Keratinocyte (primary cell): Measurements from ENCODE around the gene POU6F2. TPM values are rescaled to one million over a fixed set of nuclear protein-coding genes. Genes with fewer than 3 reads are reported as not detected.

Experiments used
- DNase-seq: peaks from one replicate; pipeline ENCODE4 v3.0.0-alpha.2; 2011; ENCODE audit warnings: low read depth, missing footprints, low spot score
- FAIRE-seq: peaks from 2 replicates; lab custom pipeline; 2011; peaks lifted over from hg19 to GRCh38; lab: Jason Lieb, UNC
- H2AFZ ChIP-seq: 2 replicates; pipeline ENCODE4 v1.6.0; 2012; ENCODE audit warnings: low read length, control low read depth, inconsistent platforms; ENCODE audit not compliant: control insufficient read depth
- H3K27ac ChIP-seq: 2 replicates; pipeline ENCODE4 v1.5.1; 2011; ENCODE audit warnings: low read length; ENCODE audit not compliant: control insufficient read depth, insufficient read depth
- H3K27me3 ChIP-seq: 3 replicates; pipeline ENCODE4 v1.6.0; 2011; ENCODE audit warnings: low read length; ENCODE audit not compliant: control insufficient read depth, insufficient read depth; ENCODE audit errors: extremely low read depth
- H3K36me3 ChIP-seq, 2 experiments: 2 replicates in 1 of 2; 3 replicates in 1 of 2; pipeline ENCODE4 v1.5.1; 2011; ENCODE audit warnings: low read length in 2 of 2, mild to moderate bottlenecking in 1 of 2; ENCODE audit not compliant: control insufficient read depth in 2 of 2, insufficient read depth in 2 of 2; ENCODE audit errors: extremely low read depth in 1 of 2
- H3K4me1 ChIP-seq: 3 replicates; pipeline ENCODE4 v1.5.1; 2011; ENCODE audit warnings: low read length; ENCODE audit not compliant: control insufficient read depth, insufficient read depth; ENCODE audit errors: extremely low read depth
- H3K4me2 ChIP-seq: 3 replicates; pipeline ENCODE4 v1.6.0; 2011; ENCODE audit warnings: low read depth, low read length; ENCODE audit not compliant: control insufficient read depth, insufficient read depth; ENCODE audit errors: extremely low read depth
- H3K4me3 ChIP-seq, 3 experiments: fragments of 200-600 bp in 1 of 3; sonication (generic) in 1 of 3; 2 replicates in 2 of 3; 3 replicates in 1 of 3; pipeline ENCODE4 v1.5.1; 2011 to 2016; ENCODE audit warnings: low read length in 3 of 3, mild to moderate bottlenecking in 3 of 3, control low read depth in 2 of 3, inconsistent platforms in 1 of 3, low read depth in 1 of 3, mixed read lengths in 1 of 3, mixed run types in 1 of 3, moderate library complexity in 1 of 3; ENCODE audit not compliant: control insufficient read depth in 2 of 3, insufficient read depth in 2 of 3; ENCODE audit errors: extremely low read depth in 1 of 3
- H3K79me2 ChIP-seq: 2 replicates; pipeline ENCODE4 v1.6.0; 2012; ENCODE audit warnings: low read length; ENCODE audit not compliant: control insufficient read depth, insufficient read depth
- H3K9ac ChIP-seq: 3 replicates; pipeline ENCODE4 v1.6.0; 2011; ENCODE audit warnings: low read length; ENCODE audit not compliant: control insufficient read depth, insufficient read depth; ENCODE audit errors: extremely low read depth
- H3K9me1 ChIP-seq: 3 replicates; pipeline ENCODE4 v1.6.0; 2011; ENCODE audit warnings: low read length; ENCODE audit not compliant: control insufficient read depth, insufficient read depth; ENCODE audit errors: extremely low read depth
- H3K9me3 ChIP-seq: 2 replicates; pipeline ENCODE4 v1.5.1; 2012; ENCODE audit warnings: low read depth, low read length; ENCODE audit not compliant: control insufficient read depth
- H4K20me1 ChIP-seq: 3 replicates; pipeline ENCODE4 v1.6.0; 2011; ENCODE audit warnings: low read length; ENCODE audit not compliant: control insufficient read depth, insufficient read depth; ENCODE audit errors: extremely low read depth
- EZH2 ChIP-seq: IDR thresholded peaks from one replicate; pipeline ENCODE4 v1.6.1; 2012; ENCODE audit warnings: inconsistent platforms, mild to moderate bottlenecking, low read length, moderate library complexity
- dilution Hi-C: fragments of 300-500 bp; cut with MboI; formaldehyde crosslinking; loops from one replicate; pipeline ENCODE4 v1.7.0; 2020; ENCODE audit warnings: low sequenced_read_pairs; ENCODE audit not compliant: extremely low pct_ligation_motif_present
- polyA plus RNA-seq, 5 experiments: library from polyadenylated mRNA; depleted of rRNA in 3 of 5; stranded (reverse) in 3 of 5; stranded (forward) in 1 of 5; unstranded in 1 of 5; fragments of >200 nt; gene quantifications; 1 replicate in 1 of 5; 2 replicates in 3 of 5; 3 replicates in 1 of 5; pipeline versions ENCODE4 v1.2.1 to v1.2.3, GENCODE V29; 2011 to 2012; ENCODE audit warnings: missing spikeins in 2 of 5, low read depth in 1 of 5, low replicate concordance in 1 of 5
- TF ChIP-seq, protein P1 (sequence below), 3 experiments: IDR thresholded peaks in 1 of 3; conservative IDR thresholded peaks in 1 of 3; optimal IDR thresholded peaks in 1 of 3; 2 replicates in 2 of 3; 3 replicates in 1 of 3; pipeline versions ENCODE3 to v1.5.1; 2011; ENCODE audit warnings: low read length in 3 of 3, mild to moderate bottlenecking in 3 of 3, moderate library complexity in 2 of 3, control low read depth in 1 of 3, inconsistent platforms in 1 of 3; ENCODE audit not compliant: insufficient read depth in 2 of 3; ENCODE audit errors: extremely low read depth in 1 of 3

POU6F2 gene
- polyA plus RNA-seq, 1 donor (not counting 4 experiments of a cell fraction or from before 2014, with no cell fraction given) = not detected

- Histone ChIP-seq H3K9me3 (no peaks in the 10 kb centered on the region), H3K9ac (no peak overlapping the region), H4K20me1 (no peaks in the 10 kb centered on the region), H3K36me3 (no peaks in the 10 kb centered on the region), H3K9me1 (no peaks in the 10 kb centered on the region), H3K27me3 (no peaks in the 10 kb centered on the region), H3K27ac (no peak overlapping the region), H3K4me2 (no peak overlapping the region), H3K4me1 (no peaks in the 10 kb centered on the region), H3K4me3 (no peak overlapping the region), H3K79me2 (no peaks in the 10 kb centered on the region), H2AFZ (no peak overlapping the region)
- dilution Hi-C loops = no loop called here
- DNase-seq = no peak
- no peak for FAIRE-seq
- TF ChIP-seq EZH2 = no peak
Observed at GRCh38 chr7:39168403-39169098, 190.8 kb downstream of the POU6F2 start.

DNA sequence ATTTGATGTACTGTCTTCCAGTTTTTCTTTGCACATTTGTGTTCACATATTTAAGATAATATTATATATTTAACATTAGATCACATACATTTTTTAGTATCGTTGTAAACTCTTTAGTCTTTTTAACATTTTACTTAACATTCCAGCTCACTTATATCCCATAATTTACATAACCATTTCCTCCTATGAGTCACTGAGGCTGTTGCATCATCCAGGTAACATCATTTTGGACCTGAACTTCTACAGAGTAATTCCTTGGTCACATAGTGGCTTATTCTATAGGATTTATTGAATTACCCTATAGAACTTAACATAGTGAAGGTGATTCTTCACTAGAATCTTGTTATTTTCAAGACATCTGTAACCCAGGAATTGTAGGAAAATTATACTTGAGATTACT, 194.4 kb downstream of the POU6F2 start:
- Histone ChIP-seq H3K36me3 (no peaks in the 10 kb centered on the region), H3K9me1 (no peaks in the 10 kb centered on the region), H3K79me2 (no peaks in the 10 kb centered on the region), H3K9ac (no peak overlapping the region), H3K27me3 (no peaks in the 10 kb centered on the region), H3K27ac (no peak overlapping the region), H2AFZ (no peak overlapping the region), H3K4me1 (no peaks in the 10 kb centered on the region), H4K20me1 (no peaks in the 10 kb centered on the region), H3K4me2 (no peak overlapping the region), H3K9me3 (no peaks in the 10 kb centered on the region), H3K4me3 (no peak overlapping the region)
- TF ChIP-seq, protein P1, sequence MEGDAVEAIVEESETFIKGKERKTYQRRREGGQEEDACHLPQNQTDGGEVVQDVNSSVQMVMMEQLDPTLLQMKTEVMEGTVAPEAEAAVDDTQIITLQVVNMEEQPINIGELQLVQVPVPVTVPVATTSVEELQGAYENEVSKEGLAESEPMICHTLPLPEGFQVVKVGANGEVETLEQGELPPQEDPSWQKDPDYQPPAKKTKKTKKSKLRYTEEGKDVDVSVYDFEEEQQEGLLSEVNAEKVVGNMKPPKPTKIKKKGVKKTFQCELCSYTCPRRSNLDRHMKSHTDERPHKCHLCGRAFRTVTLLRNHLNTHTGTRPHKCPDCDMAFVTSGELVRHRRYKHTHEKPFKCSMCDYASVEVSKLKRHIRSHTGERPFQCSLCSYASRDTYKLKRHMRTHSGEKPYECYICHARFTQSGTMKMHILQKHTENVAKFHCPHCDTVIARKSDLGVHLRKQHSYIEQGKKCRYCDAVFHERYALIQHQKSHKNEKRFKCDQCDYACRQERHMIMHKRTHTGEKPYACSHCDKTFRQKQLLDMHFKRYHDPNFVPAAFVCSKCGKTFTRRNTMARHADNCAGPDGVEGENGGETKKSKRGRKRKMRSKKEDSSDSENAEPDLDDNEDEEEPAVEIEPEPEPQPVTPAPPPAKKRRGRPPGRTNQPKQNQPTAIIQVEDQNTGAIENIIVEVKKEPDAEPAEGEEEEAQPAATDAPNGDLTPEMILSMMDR (optimal IDR thresholded peaks at IDR 0.05 in 1 of 3, IDR thresholded peaks at IDR 0.05 in 1 of 3, conservative IDR thresholded peaks at IDR 0.05 in 1 of 3; ENCODE audit: extremely low read depth in 1 of 3, insufficient read depth in 2 of 3, low read length in 3 of 3) = no peak
- TF ChIP-seq EZH2 = no peak
- no peak for FAIRE-seq
- DNase-seq = no peak
- dilution Hi-C loops = no loop called here

- TF ChIP-seq EZH2 = no peak
- TF ChIP-seq, protein P1 (optimal IDR thresholded peaks at IDR 0.05 in 1 of 3, IDR thresholded peaks at IDR 0.05 in 1 of 3, conservative IDR thresholded peaks at IDR 0.05 in 1 of 3; ENCODE audit: extremely low read depth in 1 of 3, insufficient read depth in 2 of 3, low read length in 3 of 3) = no peak
- H3K4me2 ChIP-seq = no peak overlapping the region
- H3K79me2 ChIP-seq = no peaks in the 10 kb centered on the region
- dilution Hi-C loops = no loop called here
- H3K27me3 ChIP-seq = no peaks in the 10 kb centered on the region
- no peaks in the 10 kb centered on the region for H3K9me1 ChIP-seq
- no peak overlapping the region for H2AFZ ChIP-seq
- no peak overlapping the region for H3K4me3 ChIP-seq
- H3K9ac ChIP-seq = no peak overlapping the region
- H3K27ac ChIP-seq = no peak overlapping the region
- DNase-seq (no peak), FAIRE-seq (no peak)
- H3K36me3 ChIP-seq = no peaks in the 10 kb centered on the region
- H4K20me1 ChIP-seq = no peaks in the 10 kb centered on the region
- no peaks in the 10 kb centered on the region for H3K4me1 ChIP-seq
- H3K9me3 ChIP-seq = no peaks in the 10 kb centered on the region
Observed at GRCh38 chr7:39181398-39181797, 203.7 kb downstream of the POU6F2 start.
